ENCODE measurements around the gene LRATD1.

- TF ChIP-seq, protein P1, sequence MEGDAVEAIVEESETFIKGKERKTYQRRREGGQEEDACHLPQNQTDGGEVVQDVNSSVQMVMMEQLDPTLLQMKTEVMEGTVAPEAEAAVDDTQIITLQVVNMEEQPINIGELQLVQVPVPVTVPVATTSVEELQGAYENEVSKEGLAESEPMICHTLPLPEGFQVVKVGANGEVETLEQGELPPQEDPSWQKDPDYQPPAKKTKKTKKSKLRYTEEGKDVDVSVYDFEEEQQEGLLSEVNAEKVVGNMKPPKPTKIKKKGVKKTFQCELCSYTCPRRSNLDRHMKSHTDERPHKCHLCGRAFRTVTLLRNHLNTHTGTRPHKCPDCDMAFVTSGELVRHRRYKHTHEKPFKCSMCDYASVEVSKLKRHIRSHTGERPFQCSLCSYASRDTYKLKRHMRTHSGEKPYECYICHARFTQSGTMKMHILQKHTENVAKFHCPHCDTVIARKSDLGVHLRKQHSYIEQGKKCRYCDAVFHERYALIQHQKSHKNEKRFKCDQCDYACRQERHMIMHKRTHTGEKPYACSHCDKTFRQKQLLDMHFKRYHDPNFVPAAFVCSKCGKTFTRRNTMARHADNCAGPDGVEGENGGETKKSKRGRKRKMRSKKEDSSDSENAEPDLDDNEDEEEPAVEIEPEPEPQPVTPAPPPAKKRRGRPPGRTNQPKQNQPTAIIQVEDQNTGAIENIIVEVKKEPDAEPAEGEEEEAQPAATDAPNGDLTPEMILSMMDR (IDR thresholded peaks at IDR 0.05), result no peak
- peak; percentile 68 to 82 for TF ChIP-seq POLR2A (IDR thresholded peaks at IDR 0.05)
Measured at GRCh38 chr2:14632133-14632936, at the start of gene LRATD1.

Measured in gastroesophageal sphincter (tissue), 3 donors.